Measurements from ENCODE around the gene C1orf141.
"Not testable (repeated sequence)": the region's sequence is repeated elsewhere in the genome, so short reads cannot be mapped to it uniquely, and the experiment has no call there.

C1orf141 gene

DNA sequence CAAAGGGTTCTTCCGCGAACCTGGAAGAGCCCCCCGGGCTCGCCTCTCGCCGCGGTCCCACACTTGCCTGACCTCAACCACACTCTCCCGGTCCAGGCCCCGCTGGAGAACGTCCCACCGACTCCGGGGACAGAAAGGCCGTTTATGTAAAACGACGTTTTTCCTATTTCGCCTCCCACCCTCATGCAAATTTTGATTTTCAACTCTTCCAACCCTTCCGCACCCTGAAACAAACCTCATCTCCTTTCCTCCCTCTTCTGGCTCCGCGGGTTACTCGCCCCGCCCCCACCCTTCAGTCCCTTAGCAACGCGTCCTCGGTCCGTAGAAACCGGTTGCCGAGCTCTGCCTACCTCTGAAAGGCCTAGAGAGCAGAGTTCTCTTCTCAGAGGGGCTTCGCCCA lies at the start of gene C1orf141:
Gene C1orf141, minus strand, starts transcription at position 276 of the 400 bp plus-strand sequence. CDS start 7,730 bp downstream, outside the sequence.
- DNase-seq (ENCODE audit: low read depth): no peak

DNA sequence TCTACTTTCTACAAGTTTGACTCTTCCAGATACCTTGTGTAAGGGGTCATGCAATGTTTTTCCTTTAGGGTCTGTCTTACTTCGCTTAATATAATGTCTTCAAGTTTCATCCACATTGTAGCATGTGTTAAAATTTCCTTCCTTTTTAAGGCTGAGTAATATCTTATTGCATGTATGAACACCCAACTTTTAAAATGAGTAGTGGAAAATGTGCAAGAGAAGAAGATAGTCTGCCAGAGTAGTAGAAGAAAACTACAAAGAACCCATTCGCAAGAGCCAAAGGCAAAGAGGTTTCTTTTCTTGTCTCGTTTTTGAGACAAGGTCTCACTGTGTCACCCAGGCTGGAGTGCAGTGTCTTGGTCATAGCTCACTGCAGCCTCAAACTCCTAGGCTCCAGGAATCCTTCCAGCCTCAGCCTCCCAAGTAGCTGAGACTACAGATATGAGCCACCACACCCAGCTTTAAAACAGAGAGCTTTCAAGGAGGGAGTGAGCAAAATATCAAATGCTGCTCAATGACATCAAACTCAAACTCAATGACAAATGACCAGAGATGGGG lies 40.8 kb upstream of the C1orf141 start:
- DNase-seq (ENCODE audit: low read depth): no peak

DNA sequence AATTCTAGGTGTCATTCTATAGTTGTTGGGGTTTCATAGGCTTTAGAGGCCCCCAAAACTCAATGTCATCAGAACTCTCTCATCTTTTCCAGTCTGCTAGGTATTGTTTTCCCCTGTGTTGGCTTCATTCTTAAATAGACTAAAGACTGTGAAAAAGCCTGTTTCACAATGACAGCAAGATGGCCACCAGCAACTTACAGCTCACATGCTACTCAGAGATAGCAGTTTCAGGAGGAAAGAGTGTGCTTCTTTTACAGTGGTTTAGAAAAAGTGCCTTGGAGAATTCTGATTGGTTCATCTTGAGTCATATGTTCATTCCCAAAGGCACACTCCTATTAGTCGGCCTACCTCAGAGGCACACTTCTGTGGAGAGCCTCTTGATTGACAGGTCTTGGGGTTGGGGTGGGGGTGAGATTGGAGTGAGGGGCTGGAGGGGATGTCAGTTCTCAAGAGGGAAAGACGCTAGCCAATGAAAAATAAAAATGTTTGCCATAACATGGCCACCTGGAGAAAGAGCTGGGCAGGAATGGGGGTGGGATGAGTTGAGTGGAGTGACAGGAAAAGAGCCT lies 40.0 kb upstream of the C1orf141 start:
- no peak for DNase-seq (ENCODE audit: low read depth)

DNA sequence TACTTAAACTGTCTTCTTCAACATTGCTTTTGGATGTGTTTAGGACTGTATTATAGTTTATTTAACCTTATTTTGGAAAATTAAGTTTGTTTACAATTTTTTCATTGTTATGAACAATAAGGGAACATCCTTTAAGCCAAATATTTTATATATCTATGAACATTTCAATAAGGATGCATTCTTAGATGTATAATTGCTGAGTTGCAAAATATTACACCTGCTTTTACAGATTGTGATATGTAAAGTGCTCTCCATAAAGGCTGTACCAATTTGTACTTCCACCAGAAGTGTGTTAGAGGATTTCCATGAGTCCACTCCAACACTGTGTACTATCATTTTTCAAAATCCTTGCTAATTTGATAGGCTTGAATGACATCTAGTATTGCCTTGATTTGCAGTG lies 39.2 kb upstream of the C1orf141 start:
- no peak for DNase-seq (ENCODE audit: low read depth)

DNA sequence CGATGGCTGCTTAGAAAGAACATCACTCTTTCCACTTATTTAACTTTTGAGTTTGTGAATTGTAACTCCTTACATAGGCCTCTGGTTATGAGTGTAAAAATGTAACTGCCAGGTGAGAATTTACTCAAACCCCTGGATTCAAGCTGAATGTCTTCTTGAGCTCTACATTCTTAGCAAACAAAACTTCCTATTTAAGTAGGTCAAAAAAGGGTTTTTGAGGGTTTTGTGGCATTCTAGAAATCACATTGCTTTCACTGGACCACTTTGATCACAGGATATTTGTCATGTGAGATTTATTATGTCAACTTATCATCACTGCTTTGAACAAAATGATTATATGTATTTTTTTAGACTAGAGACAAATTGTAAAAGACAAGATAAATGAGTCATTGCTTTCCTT lies 37.2 kb upstream of the C1orf141 start:
- DNase-seq (ENCODE audit: low read depth): no peak

DNA sequence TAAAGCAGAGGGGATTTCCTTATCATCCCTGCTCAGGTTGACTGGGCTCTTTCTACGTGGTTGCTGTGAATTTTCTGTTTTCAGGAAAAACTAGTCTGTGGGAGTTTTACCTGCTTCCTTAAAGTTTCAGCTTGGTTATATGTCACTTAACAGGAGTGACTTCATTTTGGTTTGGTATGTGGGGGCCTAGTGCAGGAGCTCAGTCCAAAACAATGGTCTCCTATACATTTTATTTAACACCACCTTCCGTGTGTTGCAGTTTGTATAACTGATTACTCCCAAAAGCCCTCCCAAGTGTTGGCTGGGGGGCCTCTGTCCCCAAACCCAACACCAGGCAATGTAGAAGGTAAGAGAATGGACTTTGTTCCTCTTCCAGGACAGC lies 36.8 kb upstream of the C1orf141 start:
- DNase-seq (ENCODE audit: low read depth): no peak

DNA sequence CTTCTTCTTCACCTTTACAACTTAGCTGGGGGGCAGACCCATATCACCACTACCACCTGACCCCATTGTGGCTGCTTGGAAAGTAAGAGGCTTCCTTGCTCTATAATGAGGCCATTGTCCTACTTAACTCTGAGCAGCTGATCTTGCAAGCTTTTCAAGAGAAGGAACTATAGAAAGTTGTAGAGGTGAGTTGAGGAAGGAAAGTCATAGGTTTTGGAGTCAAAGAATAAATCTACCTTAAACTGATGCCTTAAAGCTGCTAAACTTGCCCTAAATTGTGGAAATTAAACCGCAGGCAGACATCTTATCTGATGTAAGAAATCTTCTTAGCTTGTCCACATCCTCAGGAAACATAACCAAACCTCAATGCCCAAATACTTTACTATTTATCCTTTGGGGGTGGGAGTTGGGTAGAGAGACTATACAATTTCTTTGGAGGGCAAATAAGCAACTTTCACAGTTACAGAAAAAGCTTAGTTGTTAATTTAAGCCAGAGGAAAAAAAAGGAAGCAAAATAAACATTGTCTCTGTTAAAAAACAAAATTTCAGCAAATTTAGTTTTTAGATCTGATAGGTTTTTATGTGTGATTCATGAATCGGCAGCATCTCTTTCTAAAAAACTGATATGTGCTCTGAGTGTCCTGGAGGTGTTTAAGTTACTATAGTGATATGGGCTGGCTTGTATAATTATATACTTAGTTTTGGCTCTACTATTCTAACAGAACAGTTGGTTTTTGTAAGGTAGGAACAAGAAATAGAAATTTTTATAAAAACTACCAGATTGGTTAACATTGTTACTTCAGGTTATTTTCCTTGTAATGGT lies 36.2 kb upstream of the C1orf141 start:
- DNase-seq (ENCODE audit: low read depth): no peak

DNA sequence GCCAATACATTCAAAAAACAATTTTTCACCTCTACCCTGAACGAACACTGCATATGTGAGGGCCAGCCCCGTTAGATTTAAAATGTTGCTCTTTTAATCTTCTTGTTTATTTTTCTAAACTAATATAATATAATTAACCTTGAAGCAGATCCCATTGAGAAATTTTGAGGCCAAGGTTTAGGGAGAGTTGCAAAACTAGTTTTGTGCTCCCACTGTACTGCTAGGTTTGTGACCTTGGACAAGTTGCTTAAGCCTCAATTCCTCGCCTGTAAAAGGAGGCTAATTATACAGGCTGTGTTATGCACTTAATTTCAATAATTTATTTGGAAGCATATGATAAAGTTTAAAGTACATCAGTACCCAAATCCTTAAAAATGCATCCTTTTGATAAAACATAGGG lies 35.2 kb upstream of the C1orf141 start:
- no peak for DNase-seq (ENCODE audit: low read depth)

DNA sequence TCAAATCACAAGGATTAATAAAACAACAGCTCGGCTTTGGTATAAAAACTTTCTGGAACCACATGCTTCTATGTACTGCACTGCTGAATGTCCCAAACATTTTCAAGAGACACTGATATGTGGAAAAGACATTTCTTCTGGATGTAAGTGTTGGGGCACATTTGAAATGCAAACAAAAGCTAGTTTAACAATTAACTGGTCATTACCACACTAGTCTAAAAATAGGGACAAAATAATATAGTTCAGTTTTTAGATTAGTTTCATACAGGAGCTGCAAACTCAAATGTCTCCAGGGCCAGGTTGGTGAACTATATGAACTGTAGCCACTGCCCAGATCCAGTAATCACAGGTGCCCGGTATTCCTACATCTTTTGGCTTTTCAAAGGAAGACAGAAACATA lies 34.7 kb upstream of the C1orf141 start:
- no peak for DNase-seq (ENCODE audit: low read depth)

DNA sequence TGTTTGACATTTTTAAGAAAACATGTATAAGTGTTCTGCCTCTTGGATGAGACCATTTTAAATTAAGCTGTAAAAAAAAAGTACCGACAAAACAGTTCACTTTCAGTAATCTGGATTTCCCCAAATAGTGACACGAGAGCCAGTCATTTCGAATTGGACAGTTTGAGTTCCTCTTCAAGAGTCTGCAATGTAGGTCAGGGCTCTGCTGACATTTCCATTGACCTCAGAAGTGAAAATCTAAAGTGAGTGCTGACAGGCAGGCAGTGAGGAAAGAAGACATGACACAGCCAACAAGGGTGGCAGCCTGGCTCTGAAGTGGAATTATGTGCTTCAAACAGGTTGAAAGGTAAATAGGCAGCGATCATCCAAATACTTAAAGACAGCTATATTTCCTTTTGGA lies 31.4 kb upstream of the C1orf141 start, which contains the start of gene IL23R:
Gene IL23R, plus strand, starts transcription at position 259 of the 400 bp plus-strand sequence. CDS start 1,667 bp downstream, outside the sequence.
- DNase-seq (ENCODE audit: low read depth): no peak

DNA sequence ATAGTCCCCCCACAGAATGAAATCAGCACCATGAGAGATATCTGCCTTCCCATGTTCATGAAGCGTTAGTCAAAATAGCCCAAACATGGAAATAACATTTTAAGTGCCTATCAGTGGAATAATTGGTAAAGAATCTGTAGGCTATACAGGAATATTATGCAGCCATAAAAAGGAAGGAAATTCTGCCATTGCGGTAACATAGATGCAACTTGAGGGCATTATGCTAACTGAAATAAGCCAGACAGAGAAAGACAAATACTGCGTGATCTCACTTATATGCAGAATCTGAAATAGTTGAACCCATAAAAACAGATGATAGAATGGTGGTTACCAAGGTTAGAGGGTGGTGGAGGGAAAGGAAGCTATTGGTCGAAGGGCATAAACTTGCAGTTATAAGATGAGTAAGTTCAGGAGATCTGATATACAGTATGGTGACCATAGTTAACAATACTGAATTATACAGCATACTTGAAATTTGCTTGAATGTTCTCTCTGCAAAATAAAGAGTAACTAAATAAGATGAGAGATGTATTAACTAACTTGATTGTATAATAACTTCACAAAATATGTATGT lies 30.8 kb upstream of the C1orf141 start:
- DNase-seq (ENCODE audit: low read depth): no peak

DNA sequence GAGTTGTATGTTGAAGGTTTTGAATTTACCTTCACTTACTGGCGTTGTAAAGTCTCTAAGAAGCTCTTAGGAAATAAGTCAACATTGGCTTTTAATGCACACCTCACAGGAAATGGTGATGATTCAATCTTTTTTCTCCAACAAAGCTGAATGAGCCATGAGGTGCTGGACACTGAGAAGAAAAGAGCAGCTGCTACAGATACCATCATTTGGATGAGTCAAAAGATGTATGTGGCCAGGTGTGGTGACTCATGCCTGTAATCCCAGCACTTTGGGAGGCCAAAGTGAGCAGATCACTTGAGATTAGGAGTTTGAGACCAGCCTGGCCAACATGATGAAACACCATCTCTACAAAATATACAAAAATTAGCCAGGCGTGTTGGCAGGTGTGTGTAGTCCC lies 28.2 kb upstream of the C1orf141 start:
- DNase-seq (ENCODE audit: low read depth): no peak

DNA sequence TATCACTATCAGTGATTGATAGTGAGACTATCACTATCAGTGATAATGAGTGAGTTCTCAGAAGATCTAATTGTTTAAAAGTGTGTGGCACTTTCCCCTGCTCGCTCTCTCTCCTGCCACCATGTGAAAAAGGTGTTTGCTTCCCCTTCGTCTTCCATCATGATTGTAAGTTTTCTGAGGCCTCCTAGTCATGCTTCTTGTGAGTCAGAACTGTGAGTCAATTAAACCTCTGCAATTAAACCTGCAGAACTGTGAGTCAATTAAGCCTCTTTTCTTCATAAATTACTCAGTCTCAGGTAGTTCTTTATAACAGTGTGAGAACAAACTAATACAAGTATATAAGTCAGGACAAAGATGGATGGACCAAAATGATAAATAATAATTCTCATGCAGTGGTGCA lies 24.5 kb upstream of the C1orf141 start:
- no peak for DNase-seq (ENCODE audit: low read depth)

DNA sequence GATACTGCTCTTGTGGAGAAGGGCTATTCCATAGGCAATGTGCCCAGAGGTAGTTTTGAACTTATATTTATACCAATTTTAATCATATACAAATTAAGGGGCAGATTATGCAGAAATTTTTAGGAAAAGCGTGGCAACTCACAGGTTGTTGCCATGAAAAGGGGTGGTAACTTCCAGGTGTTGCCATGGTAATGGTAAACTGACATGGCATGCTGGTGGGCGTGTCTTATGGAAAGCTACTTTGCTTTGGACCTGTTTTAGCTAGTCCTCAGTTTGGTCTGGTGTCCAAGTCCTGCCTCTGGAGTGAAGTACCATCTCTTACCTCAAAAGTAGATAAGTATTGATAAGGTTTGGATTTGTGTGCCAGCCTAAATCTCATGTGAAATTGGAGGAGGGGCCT lies 23.6 kb upstream of the C1orf141 start:
- DNase-seq (ENCODE audit: low read depth): no peak

DNA sequence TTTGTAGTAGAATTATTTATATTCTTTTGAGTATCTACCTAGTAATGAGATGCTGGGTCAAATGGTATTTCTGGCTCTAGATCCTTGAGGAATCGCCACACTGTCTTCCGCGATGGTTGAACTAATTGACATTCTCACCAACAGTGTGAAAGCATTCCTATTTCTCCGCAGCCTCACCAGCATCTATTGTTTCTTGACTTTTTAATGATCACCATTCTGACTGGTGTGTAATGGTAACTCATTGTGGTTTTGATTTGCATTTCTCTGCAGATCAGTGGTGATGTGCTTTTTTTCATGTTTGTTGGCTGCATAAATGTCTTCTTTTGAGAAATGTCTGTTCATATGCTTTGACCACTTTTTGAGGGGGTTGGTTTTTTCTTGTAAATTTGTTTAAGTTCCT lies 16.2 kb upstream of the C1orf141 start:
- no peak for DNase-seq (ENCODE audit: low read depth)

DNA sequence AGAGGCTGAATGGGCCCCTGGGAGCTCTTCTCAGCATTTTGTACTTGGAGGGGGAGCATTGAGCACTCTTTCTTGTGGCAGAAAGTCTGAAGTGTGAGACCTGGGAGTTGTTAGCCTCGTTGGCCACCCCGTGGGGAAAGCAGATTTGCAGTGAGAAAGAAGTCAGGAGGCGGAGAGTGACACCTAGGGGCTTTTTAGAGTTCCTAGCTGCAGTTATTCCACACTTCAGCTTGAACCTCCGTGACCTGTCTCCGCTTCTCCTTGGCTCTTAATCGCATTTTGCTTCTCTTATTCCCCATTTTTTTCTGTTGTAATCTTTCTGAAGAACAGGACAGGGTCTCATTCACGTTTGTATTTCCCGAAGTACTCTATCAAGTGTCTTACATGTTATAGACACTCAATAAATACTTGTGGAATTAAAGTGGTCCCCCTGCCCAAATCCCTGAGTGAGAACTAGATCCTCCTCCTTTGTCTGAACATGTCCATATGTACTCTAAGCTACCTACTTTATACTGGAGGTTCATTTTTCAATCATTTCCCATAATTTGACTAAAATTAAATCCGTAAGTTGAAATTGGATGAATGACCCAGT lies 14.5 kb upstream of the C1orf141 start:
- peak; percentile 68 for DNase-seq (ENCODE audit: low read depth)

DNA sequence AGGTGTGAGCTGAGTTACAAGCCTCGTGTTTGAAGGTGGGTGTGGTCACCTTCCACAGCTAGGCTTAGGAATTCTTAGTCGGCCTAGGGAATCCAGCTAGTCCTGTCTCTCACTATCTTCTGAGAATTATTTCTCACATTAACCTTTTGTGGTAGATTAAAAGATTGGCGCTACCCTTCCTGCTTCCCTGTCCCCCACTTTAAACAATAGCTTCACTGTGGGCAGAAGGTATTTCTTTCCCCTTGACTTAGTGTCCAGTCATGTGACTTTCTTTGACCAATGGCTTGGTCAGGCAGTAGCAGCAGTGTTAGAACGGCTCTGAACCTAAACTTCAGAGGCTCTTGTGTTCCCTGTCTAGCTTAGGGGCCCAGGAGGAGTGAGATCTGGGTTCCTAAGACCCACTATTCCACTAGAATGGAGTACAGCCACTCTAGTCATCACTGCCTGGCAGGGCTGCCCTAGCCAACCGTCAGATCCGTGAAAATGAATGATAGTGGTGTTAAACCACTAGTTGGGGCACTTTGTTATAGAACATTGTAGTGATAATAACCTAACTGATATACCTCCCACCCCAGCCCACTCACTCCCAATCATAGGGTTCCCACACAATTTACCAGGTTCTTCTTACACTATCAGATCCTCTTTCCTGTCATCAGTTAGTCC lies 13.9 kb upstream of the C1orf141 start:
- peak; percentile 20 for DNase-seq (ENCODE audit: low read depth)

DNA sequence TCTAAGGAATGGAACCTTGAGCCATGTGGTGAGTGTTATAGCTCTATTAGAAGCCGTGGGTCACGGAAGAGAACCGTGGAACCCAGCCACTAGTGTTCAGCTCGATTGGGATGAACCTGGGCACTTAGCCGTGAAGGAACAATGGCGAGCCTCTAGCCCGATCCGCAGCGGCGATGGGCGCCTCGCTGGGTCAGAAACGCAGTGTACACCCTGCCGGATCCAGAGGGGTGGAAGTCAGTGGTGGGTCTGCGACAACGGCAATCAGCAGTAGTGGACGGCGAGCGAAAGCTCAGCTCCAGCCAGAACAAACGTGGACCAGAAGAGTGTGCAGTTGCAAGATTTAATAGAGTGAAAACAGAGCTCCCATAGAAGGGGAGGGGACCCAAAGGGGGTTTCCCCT lies 13.2 kb upstream of the C1orf141 start:
- not testable (repeated sequence) for DNase-seq (ENCODE audit: low read depth)

DNA sequence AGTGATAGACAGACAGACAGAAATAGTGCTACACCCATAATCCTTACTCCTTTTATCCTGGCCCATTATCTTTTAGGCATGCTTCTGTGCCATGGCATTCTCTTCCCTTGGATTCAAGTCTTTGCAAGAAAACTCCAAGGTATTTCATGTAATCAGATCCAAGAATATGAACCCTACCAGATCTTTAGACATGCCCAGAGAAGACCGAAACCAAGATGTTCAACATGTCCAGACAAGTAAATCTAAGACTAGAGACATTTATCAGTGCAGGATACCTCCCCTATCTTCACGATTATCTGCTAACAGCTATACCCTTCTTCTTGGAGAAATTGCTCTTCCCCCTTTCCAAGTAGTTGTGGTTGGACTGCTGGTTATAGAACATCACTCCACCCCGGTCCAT lies 11.8 kb upstream of the C1orf141 start:
- no peak for DNase-seq (ENCODE audit: low read depth)

DNA sequence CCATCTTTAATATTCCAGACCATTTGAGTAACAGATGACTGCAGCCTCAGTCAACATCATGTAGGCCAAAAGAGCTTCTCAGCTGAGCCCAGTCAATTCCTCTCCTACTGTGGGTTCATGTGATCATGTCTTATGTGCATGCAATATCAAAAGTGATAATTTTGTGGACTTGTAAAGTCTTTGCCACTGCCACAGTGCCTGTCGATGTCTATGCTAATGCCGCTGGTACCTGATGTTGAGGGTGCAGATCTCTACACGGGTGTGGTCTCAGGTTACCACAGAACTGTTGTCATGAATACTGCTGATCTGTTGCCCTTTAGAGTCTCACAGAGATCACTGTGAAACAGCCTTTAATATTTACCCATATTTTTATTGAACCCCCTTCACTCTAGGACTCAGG lies 11.3 kb upstream of the C1orf141 start:
- no peak for DNase-seq (ENCODE audit: low read depth)

DNA sequence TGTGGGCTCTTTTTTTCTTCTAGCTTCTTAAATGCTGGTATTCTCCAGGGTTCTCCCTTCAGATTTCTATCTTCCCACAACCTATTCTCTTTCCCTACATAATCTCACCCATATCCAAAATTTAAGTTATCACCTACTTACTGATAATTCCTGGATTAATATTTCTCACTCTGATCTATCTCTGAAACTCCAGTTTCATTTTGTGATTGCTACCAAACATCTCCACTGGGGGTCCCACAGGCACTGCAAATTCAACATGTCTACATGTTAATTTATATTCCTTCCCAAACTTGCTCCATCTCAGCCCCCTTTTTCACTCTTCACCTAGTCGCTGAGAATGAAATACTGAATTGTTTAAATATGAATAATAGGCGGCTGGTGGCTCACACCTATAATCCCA lies 9.9 kb upstream of the C1orf141 start:
- no peak for DNase-seq (ENCODE audit: low read depth)

DNA sequence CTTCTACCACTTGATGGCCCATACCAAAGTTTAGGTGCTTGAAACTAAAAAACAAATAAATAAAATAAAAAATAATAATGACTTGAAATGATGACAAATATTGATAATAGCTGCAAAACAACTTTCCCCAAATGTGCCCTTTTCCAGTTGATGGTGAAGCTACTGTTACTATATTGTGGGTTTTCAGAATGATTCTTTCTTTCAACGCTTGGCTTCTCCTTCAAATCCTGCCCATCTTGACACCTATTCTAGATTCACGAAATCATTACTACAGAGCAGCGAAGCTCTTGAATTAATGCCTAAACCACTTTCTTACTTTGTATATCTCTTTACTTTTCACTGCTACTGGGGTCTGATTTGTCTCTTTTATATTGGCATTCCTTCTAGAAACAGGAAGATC lies 9.2 kb upstream of the C1orf141 start:
- no peak for DNase-seq (ENCODE audit: low read depth)
